Renal pelvis (tissue), 4 donors: ENCODE data around the gene DLG2. TPM values are rescaled to one million over a fixed set of nuclear protein-coding genes. Genes with fewer than 3 reads are reported as not detected.
"Not testable (repeated sequence)": the region's sequence is repeated elsewhere in the genome, so short reads cannot be mapped to it uniquely, and the experiment has no call there.

ENCODE experiments used
- DNase-seq: peaks from one replicate; pipeline ENCODE4 v3.0.0-alpha.2; 2013
- polyA plus RNA-seq, 3 donors: library from polyadenylated mRNA; unstranded; fragments of 120-200 nt; gene quantifications; one replicate each; pipeline ENCODE4 v1.2.1, GENCODE V29; 2013; ENCODE audit not compliant: insufficient read length in 3 of 3

Gene DLG2
- polyA plus RNA-seq, 3 donors: 10.1 to 16.6 (median 13.0) TPM

DNA sequence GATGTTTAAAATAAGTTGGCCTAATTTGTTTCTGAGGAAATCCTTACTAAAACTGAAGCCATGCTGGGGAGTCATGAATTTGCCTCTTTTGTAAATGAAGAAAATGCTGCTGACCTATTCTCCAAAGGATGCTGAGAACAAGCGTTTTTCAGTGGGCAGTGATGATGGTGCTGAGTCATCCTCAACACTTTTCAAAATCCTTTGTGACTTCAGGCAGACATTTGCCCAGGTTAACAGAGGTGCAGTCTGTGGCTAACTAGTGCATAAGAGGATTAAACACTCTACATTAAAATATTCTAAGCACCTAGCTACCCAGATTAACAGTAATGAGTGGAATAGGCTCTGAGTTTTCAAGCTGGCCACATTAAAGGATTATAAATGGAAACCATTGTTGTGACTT, 509.0 kb downstream of the DLG2 start:
- DNase-seq: no peak

DNA sequence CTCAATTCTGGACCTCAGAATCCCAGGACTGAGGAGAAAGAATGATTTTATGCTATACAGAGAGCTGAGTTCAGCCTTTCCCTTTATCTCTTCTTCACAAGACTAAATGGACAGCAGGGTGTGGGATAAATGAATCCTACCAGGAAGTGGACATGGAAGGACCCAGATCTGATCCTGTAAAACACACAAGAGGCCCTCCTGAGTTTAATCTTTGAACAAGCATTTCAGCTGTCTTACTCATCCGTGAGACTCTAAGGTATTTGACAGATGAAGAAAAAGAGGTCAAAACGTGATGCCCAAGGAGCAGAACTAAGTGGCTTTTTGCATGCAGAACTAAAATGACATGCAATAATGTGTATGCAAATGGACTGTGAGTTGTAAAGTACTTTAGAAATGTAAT, 511.3 kb downstream of the DLG2 start:
- no peak for DNase-seq

DNA sequence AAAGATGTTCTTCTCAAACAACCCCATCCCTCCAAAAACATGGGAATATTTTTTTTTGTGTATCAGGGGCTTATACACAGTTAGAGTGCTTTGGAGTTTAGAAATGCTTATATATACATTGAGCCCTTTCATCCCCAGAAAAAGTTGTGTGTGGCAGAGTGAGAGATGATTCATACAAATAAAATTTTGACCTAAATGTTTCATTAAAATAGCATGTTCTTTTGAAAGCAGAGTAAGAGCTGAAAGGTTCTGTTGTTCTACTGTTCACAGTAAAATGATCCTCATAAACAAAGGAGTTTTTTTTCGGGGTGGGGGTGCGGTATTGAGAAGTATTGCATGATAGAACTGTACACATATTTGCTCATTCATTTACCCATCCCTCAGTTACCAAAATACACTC, 512.4 kb downstream of the DLG2 start:
- DNase-seq: no peak

DNA sequence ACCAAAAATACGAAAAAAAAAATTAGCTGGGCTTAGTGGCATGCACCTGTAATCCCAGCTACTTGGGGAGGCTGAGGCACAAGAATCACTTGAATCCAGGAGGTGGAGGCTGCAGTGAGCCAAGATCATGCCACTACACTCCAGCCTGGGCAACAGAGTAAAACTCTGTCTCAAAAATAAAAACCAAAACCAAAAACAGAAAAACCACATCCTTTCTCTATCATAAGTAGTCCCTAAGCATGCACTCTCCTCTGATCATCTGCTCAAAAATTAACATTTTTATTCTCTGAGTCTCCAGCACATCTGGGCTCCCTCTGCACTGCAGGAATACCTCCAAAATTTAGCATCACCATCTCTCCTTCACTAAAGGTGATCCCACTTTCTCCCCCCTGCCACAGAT, 516.9 kb downstream of the DLG2 start:
- not testable (repeated sequence) for DNase-seq

DNA sequence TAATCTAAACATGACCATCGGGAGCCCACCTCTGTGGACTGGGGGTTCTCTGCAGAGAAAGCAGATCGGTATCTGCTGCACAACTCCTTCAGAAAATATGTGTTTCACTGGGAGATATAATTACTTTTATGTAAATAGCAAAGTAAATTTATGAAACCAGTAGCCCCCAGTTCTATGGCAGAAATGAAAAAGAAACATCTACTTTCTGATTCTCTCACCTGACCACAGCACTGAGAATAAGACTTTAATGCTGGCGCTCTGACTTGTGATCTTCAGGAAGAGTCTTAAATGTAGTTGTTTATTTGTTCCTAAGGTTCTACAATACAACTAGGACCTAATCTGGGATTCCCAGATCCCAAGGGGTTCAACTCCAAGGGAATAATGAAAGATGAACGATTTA, 518.0 kb downstream of the DLG2 start:
- no peak for DNase-seq

DNA sequence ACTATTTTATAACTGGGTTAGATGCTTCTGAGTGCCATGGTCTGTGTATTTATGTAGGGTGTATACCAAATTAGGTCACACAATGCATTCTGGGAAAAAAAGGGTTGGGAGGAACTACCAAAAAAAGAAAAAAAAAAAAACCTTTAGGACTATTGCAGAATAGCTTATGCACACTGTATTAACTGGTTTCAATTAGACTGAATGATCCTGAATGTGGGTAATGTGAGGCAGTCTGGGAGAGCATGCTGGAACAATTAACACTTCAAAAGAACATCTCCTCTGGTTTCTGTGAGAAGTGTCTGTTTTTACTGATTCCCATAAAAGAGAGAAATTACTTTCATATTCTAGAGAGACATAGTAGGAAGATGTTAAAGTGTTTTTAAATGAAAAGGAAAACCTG, 521.3 kb downstream of the DLG2 start:
- DNase-seq: no peak

DNA sequence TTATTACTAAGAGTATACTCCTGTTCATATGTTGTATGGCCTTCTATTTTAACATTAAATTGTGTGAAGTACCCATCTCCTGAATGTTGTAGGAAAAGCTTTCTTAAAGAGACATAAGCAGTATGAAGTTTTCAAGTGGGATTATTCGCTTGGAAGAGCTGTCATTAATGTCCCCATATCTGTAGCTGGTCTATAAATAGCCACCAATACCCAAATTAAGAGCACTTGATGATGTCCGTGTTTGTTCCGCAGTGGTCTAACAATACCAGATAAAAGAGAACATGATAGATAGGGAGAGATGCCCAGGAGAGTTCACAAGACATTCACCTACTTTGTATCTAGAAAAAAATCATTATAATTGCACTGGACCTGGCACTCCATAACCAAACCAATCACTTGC, 527.6 kb downstream of the DLG2 start:
- DNase-seq: no peak

DNA sequence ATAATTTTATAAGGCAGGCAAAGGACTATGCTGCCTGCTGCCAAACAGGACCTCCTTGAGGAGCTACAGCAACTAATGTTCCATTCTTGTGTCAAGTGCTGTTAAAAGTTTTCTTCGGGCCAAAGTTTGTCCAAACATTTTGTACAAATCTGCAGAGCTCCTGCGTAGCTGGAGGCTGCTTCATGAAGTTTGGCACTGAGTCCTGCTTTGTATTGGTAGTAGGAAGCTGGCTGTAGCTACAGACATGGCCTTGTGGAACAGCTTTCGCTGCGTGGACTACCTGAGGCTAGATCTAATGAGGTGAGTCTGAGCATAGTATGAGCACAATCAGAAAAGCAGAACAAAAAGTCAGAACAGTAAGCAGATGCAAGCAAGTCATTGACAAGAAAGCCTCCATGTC, 528.1 kb downstream of the DLG2 start:
- no peak for DNase-seq

DNA sequence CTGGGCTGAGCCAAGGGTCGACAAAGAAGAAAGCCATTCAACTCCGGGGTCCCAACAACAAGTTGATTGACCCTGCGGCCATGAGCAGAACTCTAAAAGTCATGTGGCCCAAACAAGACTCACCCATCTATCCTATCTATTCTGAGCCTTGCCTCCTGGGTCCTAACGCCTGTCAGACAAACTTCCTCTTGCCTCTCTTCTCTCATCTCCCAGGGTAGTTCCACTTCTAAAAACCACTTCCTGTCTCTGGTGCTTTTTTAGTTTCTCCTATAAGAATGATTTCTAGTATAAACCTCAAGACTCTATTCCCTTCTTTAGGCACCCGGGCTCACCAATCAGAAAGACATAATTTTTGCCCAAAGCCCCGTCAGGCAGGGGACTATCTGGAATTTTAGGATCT, 530.2 kb downstream of the DLG2 start:
- no peak for DNase-seq

DNA sequence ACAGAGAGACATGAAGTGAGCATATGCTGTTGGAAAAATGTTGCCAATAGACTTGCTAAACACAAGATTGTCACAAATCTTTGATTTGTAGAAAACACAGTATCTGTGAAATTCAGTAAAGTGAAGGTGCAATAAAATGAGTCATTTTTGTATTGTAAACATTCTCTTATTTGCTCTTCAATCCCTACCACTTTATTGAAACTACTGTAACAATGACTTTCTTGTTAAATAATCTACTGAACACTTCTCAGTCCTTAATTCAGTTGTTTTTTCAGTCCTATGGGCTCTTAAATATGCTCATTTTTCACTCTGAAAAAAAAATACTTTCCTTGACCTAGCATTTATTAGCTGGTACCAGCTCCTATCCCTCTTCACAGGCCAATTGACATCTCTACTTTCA, 531.9 kb downstream of the DLG2 start:
- DNase-seq: no peak

DNA sequence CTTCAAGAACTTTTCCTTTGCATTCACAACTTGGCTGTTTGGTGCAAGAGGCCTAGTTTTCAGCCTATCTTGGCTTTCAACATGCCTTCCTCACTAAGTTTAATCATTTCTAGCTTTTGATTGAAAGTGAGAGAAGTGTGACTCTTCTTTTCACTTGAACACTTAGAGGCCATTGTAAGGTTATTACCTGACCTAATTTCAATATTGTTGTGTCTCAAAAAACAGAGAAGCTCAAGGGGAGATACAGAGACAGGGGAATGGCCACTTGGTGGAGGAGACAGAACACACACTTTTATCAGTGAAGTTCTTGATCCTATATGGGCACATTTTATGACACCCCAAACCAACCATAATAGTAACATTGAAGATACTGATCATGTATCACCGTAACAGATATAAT, 532.3 kb downstream of the DLG2 start:
- DNase-seq: no peak

DNA sequence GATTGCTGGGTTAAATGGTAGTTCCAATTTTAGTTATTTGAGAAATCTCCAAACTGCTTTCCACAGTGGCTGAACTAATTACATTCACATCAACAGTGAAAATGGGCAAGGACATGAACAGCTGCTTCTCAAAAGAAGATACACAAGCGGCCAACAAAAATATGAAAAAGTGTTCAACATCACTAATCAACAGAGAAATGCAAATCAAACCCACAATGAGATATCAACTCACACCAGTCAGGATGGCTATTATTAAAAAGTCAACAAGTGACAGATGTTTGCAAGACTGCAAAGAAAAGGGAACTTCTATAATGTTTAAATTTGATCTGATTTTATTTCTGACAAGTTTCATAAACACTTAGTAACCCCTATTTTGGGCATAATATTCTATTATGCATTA, 537.5 kb downstream of the DLG2 start:
- DNase-seq: no peak

DNA sequence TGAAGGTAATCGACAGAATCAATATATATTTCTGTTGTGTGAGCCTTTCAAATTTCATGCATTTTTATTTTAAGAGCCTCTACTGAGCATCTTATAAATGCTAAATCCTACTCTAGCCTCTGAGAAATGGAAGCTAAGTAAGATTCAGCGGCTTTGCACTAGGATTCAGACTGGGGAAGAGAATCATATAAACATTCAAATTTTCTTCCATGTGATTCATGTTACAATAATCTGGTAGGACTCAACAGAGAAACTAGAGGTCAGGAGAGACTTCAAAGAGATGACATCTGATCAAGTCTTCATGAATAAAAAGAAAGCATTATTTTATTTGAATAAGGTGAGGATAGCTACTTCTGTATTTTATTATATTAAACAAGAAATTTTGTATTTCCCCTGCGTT, 538.9 kb downstream of the DLG2 start:
- no peak for DNase-seq

DNA sequence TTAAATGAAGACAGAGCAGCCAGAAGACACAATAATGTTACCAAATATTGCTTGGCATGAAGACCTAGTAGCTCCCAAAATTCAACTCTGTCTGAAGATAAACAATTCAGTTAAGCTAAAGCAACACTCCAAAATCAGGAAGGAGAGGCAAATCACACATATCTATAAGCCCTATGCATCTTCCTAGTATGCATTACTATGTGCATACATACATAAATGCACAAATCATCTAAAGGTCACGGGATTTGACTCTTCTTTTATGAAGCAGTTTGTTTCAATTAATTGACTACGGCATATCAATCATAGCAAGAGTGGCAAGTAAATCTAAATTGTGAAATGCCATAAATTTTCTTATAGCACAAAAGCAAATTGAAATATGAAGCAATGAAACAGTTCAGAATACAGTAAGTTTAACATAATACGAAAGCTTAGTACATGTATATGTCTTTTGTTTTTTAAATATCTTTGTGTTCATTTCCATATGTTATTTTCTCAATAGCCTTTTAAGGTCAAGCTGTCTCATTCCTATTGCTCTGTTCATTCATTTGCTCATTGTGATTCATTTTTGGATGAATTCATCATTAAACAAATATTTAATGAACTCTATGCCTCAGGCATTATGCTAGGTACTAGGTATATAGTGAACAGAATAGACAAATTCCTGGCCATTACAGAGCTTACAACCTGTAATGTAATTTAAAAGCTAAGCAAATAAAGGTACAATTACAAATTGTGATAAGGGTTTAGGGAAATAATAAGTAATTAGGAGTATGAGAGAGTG, 540.5 kb downstream of the DLG2 start:
- no peak for DNase-seq

DNA sequence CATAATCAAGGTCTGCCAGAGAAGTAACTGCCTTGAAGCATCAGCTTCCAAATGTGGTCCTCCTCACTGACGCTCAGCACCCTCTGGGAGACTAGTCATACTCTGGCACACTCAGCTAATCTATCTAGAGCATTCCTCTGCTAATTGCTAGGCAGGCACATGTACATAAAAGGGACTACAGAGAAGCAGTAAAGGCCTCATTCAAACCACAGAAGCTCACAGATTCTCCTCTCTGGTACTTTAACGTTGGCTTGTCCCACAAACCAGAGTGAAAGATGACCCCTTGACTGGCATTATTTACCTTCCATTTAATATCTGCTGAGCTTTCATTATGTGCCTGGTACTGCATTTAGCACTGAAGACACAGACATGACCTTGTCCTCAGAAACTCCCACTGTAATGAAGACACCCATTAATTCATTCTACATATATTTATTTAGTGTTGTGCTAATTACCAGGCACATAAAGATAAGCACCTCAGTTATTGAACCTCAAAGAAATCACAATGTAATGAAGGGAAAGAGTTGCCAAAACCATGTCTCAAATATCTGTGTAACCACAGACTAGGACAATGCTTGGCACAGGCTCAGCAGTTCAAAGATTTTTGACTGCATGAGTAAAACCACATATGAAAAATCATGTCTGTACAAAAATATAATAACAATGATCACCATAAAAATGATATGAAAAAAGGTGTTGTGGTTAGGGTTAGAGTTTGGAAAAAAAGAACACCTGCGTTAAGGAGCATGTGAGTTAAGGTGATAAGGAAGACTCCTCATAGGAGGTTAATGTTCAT, 550.4 kb downstream of the DLG2 start:
- peak; percentile 5 for DNase-seq

DNA sequence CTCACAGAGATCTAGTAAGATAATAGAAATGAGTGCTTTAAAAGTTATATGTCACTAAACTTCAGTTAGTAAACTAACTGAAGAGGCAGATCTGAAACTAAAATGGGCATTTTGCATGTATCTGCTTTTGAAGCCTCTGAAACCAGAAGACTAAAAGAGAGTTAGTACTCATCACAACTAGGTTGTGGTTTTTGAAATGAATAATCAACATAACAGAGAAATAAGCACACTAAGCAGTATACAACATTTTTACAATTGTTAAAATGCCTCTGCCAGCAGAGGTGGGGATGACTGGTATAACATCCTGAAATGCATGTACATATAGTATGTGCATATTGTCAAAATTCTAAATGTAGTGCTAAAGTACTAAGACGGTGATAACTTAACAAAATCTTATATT, 564.5 kb downstream of the DLG2 start:
- no peak for DNase-seq

DNA sequence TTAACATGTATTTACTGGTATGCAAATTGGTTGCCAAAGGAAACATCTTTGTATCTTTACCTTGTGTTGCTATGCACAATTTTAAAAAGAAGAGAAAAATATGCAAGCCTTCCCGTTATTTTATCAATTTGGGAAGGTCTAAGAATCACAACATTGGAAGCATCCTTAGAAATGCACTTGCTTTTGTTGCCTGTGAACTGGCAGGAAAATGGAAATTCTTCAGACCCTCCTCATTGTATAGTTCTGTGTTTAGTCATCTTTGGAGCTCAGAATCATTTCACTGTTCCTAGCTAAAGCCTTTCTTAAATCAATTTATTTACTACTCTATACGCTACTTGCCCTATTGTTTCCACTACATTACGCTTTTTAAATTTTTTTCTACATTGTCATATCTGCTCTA, 574.5 kb downstream of the DLG2 start:
- DNase-seq: no peak

DNA sequence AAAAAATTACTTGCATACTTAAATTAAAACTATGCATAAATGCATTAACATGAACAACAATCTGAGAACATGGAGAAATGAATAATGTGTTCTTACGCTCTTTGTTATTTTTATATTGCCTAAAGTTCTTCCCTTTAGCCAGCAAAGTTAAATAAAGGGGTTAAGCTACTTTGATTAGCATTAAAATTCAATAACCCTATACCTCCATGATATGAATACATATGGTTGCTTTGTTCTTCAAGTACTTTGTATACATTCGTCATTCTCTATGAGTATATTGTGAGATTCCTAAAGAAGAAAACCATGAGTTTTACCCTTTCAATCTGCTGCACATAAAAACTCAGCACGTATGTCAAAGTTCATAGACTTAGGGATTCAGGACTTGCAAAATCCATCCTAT, 578.3 kb downstream of the DLG2 start:
- no peak for DNase-seq

DNA sequence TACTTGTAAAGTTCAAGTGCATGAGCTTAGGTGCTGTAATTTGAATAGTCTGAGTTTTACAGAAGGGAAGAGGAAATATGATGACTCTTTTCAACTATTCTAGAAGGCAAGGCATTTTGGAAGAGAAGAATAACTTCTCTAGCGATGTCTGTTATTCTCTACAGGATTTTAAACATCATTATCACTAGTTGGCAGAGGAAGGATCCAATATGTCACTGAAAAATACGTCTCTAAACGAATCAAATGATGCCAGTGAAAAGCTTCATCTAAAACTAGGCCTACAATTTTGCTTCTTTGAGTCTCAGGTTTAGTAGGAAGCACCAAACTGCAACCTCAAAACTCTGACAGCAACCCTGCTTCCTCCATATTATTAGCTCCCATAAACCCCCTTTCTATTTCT, 581.4 kb downstream of the DLG2 start:
- no peak for DNase-seq

DNA sequence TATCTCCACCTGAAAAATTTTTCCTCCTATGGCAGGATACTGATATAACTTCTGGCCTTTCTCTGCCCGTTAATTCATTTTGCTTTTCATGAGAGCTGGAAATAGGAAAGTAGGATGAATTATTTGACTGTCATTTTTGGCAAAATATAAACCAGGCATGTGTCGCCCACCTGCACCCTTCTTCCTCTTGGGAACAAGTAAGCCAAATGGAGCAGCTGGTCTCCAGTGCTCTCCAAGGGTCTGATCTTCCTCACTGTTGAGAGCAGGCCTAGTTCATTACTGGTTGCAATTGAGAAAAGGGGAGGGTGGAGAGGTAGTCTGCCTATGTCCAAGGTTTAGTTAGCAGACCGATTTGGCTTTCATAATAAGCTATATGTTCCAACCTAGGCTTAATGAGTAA, 582.2 kb downstream of the DLG2 start:
- no peak for DNase-seq

DNA sequence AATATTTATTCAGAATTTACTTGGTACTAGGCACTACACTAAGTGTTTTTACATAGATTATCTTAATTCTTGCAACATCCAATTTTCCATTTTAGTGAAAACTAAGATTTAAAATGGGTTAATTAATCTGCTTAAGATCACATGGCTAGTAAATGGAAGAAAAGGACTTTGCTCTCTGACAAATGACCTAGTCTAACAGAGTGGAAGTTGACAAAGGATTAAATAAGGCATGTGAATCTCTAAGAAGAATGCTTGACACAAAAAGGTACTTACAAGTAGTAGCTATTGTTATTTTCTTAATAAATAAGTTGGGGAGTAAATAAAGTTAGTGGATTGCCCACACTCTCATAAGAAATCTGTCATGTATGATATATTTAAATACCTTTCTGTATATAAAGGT, 584.8 kb downstream of the DLG2 start:
- DNase-seq: no peak

DNA sequence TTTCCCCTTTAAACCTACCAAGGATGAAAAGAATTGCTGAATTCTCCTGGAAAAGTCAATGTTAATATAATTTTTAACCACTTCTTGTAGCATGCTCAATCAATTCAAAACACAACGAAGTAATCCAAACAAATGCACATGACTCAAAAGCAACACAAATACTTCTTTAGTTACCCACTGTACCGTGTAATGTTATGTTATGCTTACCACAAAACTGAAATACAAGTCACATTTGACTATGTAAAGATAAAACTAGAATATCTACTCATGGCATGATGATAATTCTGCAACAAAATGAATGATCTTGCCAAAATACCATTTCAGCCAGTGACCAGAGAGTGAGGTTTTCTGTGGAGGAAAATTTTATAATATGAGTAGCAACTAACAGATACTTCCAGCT, 587.0 kb downstream of the DLG2 start:
- no peak for DNase-seq

DNA sequence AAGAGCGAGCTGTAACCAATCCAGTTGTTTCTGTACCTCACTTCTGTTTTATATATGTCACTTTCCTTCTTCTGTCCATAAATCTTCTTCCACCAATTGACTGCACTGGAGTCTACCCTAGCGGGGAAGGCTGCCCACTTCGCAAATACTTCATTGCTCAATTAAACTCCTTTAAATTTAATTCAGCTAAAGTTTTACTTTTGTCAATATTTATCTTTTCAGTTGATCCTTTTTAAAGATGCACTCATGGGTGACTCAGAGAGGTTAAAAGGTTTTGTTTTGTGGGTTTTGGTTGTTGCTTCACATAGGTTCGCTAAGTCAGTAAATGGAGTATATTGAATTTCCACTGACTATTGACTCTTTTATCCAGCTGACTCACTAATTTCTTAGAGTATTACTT, 597.2 kb downstream of the DLG2 start:
- peak; percentile 1 for DNase-seq
